Osteocyte (in vitro differentiated cells): ENCODE results near the gene CTXN1. TPM values are rescaled to one million over a fixed set of nuclear protein-coding genes. Genes with fewer than 3 reads are reported as not detected.
"Not testable (repeated sequence)": the region's sequence is repeated elsewhere in the genome, so short reads cannot be mapped to it uniquely, and the experiment has no call there.

ENCODE experiments used
- DNase-seq: peaks from one replicate; pipeline ENCODE4 v3.0.0; 2021; ENCODE audit warnings: mixed read lengths; ENCODE audit not compliant: unreplicated experiment; ENCODE audit errors: extremely low spot score
- H3K27ac Mint-ChIP-seq: one replicate; pipeline ENCODE4 v1.8.0; 2021; ENCODE audit warnings: mild to moderate bottlenecking, mixed read lengths; ENCODE audit not compliant: unreplicated experiment
- H3K27me3 Mint-ChIP-seq: one replicate; pipeline ENCODE4 v1.8.0; 2021; ENCODE audit warnings: mixed read lengths; ENCODE audit not compliant: unreplicated experiment
- H3K36me3 Mint-ChIP-seq: one replicate; pipeline ENCODE4 v1.8.0; 2021; ENCODE audit warnings: mixed read lengths; ENCODE audit not compliant: unreplicated experiment
- H3K4me1 Mint-ChIP-seq: one replicate; pipeline ENCODE4 v1.8.0; 2021; ENCODE audit warnings: mixed read lengths; ENCODE audit not compliant: unreplicated experiment
- H3K4me3 Mint-ChIP-seq: one replicate; pipeline ENCODE4 v1.8.0; 2021; ENCODE audit warnings: mild to moderate bottlenecking, moderate library complexity, mixed read lengths; ENCODE audit not compliant: unreplicated experiment
- H3K9me3 Mint-ChIP-seq: one replicate; pipeline ENCODE4 v1.8.0; 2021; ENCODE audit warnings: mixed read lengths; ENCODE audit not compliant: unreplicated experiment
- total RNA-seq: library from RNA; stranded (reverse); gene quantifications from 2 replicates; pipeline ENCODE4 v1.2.1, GENCODE V29; 2021
- TF ChIP-seq, protein P1 (sequence below): fragments of 200-600 bp; sonication (generic); IDR thresholded peaks from 2 replicates; pipeline ENCODE4 v1.5.0; 2021; ENCODE audit warnings: antibody characterized with exemption, mild to moderate bottlenecking, moderate library complexity

The CTXN1 gene
- total RNA-seq, 1 donor from 2014 or later, result 28.8 TPM

DNA sequence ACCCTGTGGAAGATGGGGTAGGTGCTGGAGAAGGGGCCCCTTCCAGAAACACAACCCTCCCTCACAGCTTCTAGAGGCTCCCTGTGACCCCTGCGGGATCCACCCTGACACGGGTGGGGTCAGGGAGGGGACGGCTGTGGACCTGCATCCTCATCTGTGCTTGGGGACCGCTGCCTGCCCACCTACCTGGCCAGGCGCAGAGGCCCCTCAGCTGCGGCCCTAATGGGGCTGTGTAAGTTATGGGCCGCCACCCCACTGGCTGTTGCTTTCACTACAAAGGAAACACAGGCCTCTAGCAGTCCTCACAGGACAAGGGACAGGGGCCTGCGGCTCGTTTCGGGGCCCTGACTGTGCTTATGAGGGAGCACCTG lies 7.0 kb upstream of the CTXN1 start:
- H3K27me3 Mint-ChIP-seq, result no peaks in the 10 kb centered on the region
- no peak overlapping the region for H3K4me3 Mint-ChIP-seq
- no peak overlapping the region for H3K27ac Mint-ChIP-seq
- peaks cover 27% of the 10 kb centered on the region for H3K4me1 Mint-ChIP-seq
- peaks cover 34% of the 10 kb centered on the region for H3K36me3 Mint-ChIP-seq
- no peak for DNase-seq
- no peaks in the 10 kb centered on the region for H3K9me3 Mint-ChIP-seq
- TF ChIP-seq, protein P1, sequence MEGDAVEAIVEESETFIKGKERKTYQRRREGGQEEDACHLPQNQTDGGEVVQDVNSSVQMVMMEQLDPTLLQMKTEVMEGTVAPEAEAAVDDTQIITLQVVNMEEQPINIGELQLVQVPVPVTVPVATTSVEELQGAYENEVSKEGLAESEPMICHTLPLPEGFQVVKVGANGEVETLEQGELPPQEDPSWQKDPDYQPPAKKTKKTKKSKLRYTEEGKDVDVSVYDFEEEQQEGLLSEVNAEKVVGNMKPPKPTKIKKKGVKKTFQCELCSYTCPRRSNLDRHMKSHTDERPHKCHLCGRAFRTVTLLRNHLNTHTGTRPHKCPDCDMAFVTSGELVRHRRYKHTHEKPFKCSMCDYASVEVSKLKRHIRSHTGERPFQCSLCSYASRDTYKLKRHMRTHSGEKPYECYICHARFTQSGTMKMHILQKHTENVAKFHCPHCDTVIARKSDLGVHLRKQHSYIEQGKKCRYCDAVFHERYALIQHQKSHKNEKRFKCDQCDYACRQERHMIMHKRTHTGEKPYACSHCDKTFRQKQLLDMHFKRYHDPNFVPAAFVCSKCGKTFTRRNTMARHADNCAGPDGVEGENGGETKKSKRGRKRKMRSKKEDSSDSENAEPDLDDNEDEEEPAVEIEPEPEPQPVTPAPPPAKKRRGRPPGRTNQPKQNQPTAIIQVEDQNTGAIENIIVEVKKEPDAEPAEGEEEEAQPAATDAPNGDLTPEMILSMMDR, result no peak

DNA sequence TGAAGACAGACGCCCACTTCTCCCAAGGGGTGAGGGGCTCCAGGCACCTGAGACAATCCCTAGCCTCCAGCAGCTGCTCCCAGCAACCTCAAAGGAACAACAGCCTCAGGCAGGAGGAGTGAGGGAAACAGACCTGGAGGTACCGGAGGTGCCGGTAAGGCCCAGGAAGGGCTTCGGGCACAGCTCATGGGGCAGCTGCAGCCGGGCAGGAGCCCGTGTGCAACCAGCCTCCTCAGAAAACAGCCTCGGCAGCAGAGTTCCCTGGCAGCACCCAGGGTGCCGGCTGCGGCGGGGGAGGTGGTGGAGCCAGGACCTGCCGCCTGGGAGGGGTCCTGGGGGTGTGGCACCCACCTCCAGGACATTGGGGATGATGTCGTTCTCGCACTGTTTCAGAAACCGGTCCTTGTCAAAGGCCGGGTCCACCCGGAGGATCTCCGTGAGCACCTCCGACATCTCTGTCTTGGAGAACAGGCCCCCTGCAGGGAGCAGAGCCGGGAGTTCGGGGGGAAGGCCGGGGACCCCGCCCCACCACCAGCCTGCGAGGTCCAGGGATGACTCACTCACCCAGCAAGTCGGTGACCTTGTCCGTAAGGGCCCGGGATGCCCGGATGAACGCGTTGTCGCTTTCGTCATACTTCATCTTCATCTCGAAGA lies 6.5 kb upstream of the CTXN1 start:
- H3K4me1 Mint-ChIP-seq, result peaks cover 28% of the 10 kb centered on the region
- H3K27ac Mint-ChIP-seq, result no peak overlapping the region
- TF ChIP-seq, protein P1, result no peak
- no peaks in the 10 kb centered on the region for H3K27me3 Mint-ChIP-seq
- no peak for DNase-seq
- H3K9me3 Mint-ChIP-seq, result no peaks in the 10 kb centered on the region
- peaks cover 31% of the 10 kb centered on the region for H3K36me3 Mint-ChIP-seq
- no peak overlapping the region for H3K4me3 Mint-ChIP-seq

DNA sequence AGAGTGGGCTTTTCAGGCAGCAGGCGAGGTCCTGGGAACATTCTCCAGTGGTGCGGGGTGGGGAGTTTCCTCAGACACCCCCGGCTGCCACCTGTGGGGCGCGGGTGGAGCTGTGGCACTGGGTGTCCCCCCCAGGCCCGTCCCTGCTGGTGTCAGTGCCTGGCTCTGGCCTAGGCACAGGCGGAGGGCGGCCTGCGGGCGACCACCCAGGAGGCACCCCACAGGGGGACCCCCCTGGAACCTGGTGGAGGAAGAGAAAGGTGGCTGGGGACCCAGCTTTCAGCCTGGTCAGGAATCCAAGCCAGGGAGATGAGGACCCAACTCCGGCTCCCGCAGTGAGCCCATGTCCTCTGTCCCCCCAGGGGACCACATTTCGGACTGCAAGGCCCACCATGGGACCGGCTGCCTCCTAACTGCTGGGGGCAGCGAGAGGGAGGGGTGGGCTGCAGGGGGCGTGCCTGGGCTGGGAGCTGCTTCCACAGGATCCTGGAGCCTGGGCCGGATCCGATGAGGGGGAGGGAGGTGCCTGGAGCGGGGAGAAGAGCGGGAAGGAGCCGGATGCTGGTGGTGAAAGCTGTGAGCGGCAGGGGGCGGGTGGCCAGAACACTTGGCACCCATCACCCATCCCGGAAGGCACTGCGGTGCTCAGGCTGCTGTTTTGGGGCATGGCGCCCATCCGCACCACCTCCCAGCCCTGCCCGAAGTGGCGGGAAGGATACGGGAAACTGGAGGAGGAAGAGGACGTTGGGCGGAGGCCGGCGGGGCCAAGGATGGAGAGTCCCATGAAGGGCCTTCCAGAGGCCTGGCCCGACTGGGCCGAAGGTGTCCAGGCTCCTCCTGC lies 5.5 kb upstream of the CTXN1 start:
- Mint-ChIP-seq H3K27ac (no peak overlapping the region), H3K9me3 (no peaks in the 10 kb centered on the region), H3K4me3 (no peak overlapping the region), H3K27me3 (no peaks in the 10 kb centered on the region), H3K36me3 (peaks cover 30% of the 10 kb centered on the region), H3K4me1 (peaks cover 29% of the 10 kb centered on the region)
- DNase-seq, result no peak
- TF ChIP-seq, protein P1, result no peak

DNA sequence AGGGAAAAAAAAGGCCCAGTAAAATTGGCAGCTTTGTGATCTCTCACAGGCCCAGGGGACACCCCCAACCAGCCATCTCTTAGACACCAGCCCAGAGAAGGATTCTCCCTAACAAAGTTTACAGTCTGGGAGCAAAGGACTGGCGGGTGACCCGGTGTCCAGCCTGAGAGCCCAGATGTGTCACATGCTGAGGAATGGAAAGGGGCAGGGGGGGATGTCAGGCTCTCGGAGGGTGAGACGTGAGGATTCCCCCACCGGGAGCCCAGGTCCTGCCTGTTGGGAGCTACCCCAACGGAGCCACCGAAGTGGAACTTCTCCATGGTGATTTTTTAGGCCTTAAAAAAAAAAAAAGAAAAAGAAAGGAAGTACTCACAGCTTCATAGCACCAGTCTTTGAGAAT lies 4.8 kb upstream of the CTXN1 start:
- H3K27me3 Mint-ChIP-seq, result no peaks in the 10 kb centered on the region
- TF ChIP-seq, protein P1, result no peak
- DNase-seq, result no peak
- H3K27ac Mint-ChIP-seq, result peak overlapping the region; percentile 34
- H3K4me1 Mint-ChIP-seq, result peaks cover 32% of the 10 kb centered on the region
- no peak overlapping the region for H3K4me3 Mint-ChIP-seq
- H3K9me3 Mint-ChIP-seq, result no peaks in the 10 kb centered on the region
- peaks cover 25% of the 10 kb centered on the region for H3K36me3 Mint-ChIP-seq

DNA sequence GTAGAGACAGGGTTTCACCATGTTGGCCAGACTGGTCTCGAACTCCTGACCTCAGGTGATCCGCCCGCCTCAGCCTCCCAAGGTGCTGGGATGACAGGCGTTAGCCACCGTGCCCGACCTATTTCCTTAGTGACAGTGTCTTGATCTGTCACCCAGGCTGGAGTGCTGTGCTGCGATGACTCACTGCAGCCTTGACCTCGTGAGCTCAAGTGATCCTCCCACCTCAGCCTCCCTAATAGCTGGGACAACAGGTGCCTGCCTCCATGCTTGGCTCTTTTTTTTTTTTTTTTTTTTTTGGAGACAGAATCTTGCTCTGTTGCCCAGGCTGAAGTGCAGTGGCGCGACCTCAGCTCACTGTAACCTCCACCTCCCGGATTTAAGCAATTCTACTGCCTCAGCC lies 4.1 kb upstream of the CTXN1 start:
- H3K4me3 Mint-ChIP-seq, DNase-seq, H3K9me3 Mint-ChIP-seq, H3K27me3 Mint-ChIP-seq: not testable (repeated sequence)
- peak overlapping the region; percentile 97 for H3K27ac Mint-ChIP-seq
- H3K4me1 Mint-ChIP-seq, result peaks cover 33% of the 10 kb centered on the region
- H3K36me3 Mint-ChIP-seq, result peaks cover 23% of the 10 kb centered on the region
